Measurements from ENCODE around the gene PSKH1.

DNA sequence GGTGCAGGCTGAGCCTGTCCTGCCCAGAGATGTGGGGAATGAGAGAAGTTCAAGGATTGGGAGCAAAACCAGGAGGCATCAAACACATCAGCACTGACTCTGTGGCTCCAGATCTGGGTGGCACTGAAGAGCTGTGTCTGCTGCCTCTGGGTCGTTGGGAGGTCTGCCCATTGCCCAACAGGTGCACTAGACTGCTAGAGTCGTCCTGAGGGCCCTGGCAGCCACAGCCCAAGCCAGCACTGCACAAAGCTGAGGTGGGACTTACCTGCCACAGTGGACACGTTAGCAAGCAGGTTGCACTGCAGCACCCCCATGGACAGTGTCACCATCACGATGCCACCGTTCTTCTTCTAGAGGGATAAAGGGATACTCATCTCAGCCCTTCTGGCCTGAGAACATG is 84.0 kb downstream of the PSKH1 start:
- TF ChIP-seq TCF4 (CRISPR knock-in tag; IDR thresholded peaks at IDR 0.05; ENCODE audit: borderline replicate concordance) (no peak), RARB (CRISPR knock-in tag; IDR thresholded peaks at IDR 0.05) (no peak), ZNF8 (CRISPR knock-in tag; IDR thresholded peaks at IDR 0.05) (no peak), PATZ1 (CRISPR knock-in tag; IDR thresholded peaks at IDR 0.05; ENCODE audit: borderline replicate concordance) (no peak), ARNTL (CRISPR knock-in tag; IDR thresholded peaks at IDR 0.05; ENCODE audit: borderline replicate concordance, low read depth) (no peak), PPARA (CRISPR knock-in tag; IDR thresholded peaks at IDR 0.05; ENCODE audit: borderline replicate concordance) (no peak), TOX (CRISPR knock-in tag; IDR thresholded peaks at IDR 0.05; ENCODE audit: borderline replicate concordance) (no peak), OSR1 (CRISPR knock-in tag; IDR thresholded peaks at IDR 0.05) (no peak), ESRRG (CRISPR knock-in tag; IDR thresholded peaks at IDR 0.05) (no peak), ISL1 (CRISPR knock-in tag; IDR thresholded peaks at IDR 0.05) (no peak), ZFP30 (CRISPR knock-in tag; IDR thresholded peaks at IDR 0.05) (no peak), BACH2 (CRISPR knock-in tag; IDR thresholded peaks at IDR 0.05; ENCODE audit: borderline replicate concordance) (no peak)
- TF ChIP-seq, protein P1, sequence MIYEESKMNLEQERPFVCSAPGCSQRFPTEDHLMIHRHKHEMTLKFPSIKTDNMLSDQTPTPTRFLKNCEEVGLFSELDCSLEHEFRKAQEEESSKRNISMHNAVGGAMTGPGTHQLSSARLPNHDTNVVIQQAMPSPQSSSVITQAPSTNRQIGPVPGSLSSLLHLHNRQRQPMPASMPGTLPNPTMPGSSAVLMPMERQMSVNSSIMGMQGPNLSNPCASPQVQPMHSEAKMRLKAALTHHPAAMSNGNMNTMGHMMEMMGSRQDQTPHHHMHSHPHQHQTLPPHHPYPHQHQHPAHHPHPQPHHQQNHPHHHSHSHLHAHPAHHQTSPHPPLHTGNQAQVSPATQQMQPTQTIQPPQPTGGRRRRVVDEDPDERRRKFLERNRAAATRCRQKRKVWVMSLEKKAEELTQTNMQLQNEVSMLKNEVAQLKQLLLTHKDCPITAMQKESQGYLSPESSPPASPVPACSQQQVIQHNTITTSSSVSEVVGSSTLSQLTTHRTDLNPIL (CRISPR knock-in tag; IDR thresholded peaks at IDR 0.05; ENCODE audit: low read depth): no peak
- TF ChIP-seq, protein P2, sequence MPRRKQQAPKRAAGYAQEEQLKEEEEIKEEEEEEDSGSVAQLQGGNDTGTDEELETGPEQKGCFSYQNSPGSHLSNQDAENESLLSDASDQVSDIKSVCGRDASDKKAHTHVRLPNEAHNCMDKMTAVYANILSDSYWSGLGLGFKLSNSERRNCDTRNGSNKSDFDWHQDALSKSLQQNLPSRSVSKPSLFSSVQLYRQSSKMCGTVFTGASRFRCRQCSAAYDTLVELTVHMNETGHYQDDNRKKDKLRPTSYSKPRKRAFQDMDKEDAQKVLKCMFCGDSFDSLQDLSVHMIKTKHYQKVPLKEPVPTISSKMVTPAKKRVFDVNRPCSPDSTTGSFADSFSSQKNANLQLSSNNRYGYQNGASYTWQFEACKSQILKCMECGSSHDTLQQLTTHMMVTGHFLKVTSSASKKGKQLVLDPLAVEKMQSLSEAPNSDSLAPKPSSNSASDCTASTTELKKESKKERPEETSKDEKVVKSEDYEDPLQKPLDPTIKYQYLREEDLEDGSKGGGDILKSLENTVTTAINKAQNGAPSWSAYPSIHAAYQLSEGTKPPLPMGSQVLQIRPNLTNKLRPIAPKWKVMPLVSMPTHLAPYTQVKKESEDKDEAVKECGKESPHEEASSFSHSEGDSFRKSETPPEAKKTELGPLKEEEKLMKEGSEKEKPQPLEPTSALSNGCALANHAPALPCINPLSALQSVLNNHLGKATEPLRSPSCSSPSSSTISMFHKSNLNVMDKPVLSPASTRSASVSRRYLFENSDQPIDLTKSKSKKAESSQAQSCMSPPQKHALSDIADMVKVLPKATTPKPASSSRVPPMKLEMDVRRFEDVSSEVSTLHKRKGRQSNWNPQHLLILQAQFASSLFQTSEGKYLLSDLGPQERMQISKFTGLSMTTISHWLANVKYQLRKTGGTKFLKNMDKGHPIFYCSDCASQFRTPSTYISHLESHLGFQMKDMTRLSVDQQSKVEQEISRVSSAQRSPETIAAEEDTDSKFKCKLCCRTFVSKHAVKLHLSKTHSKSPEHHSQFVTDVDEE (CRISPR knock-in tag; IDR thresholded peaks at IDR 0.05): no peak
